ENCODE results near the gene CBR1.
"Not testable (repeated sequence)": the region's sequence is repeated elsewhere in the genome, so short reads cannot be mapped to it uniquely, and the experiment has no call there.

CBR1 gene

GRCh38 chr21:36079010-36079649 lies 9.3 kb downstream of the CBR1 start:
- DNase-seq (ENCODE audit: low read depth in 2 of 2, low spot score in 1 of 2): no peak

GRCh38 chr21:36079671-36080070 lies 9.8 kb downstream of the CBR1 start:
- no peak for DNase-seq (ENCODE audit: low read depth in 2 of 2, low spot score in 1 of 2)

GRCh38 chr21:36080386-36080785 lies 10.6 kb downstream of the CBR1 start:
- DNase-seq (ENCODE audit: low read depth in 2 of 2, low spot score in 1 of 2): no peak

GRCh38 chr21:36082237-36082664 lies 12.4 kb downstream of the CBR1 start:
- DNase-seq (ENCODE audit: low read depth in 2 of 2, low spot score in 1 of 2): no peak

GRCh38 chr21:36087362-36088138 lies 17.7 kb downstream of the CBR1 start:
- no peak for DNase-seq (ENCODE audit: low read depth in 2 of 2, low spot score in 1 of 2)

GRCh38 chr21:36089946-36090345 lies 20.1 kb downstream of the CBR1 start:
- no peak for DNase-seq (ENCODE audit: low read depth in 2 of 2, low spot score in 1 of 2)

- DNase-seq (ENCODE audit: low read depth in 2 of 2, low spot score in 1 of 2): no peak
Observed at GRCh38 chr21:36092681-36093080, 22.9 kb downstream of the CBR1 start.

GRCh38 chr21:36093512-36093911 lies 23.7 kb downstream of the CBR1 start:
- DNase-seq (ENCODE audit: low read depth in 2 of 2, low spot score in 1 of 2): no peak

- DNase-seq (ENCODE audit: low read depth in 2 of 2, low spot score in 1 of 2): no peak
Observed at GRCh38 chr21:36096398-36097290, 26.8 kb downstream of the CBR1 start.

GRCh38 chr21:36097427-36098181 lies 27.8 kb downstream of the CBR1 start:
- no peak for DNase-seq (ENCODE audit: low read depth in 2 of 2, low spot score in 1 of 2)

- DNase-seq (ENCODE audit: low read depth in 2 of 2, low spot score in 1 of 2): no peak
Observed at GRCh38 chr21:36098182-36098532, 28.3 kb downstream of the CBR1 start.

- DNase-seq (ENCODE audit: low read depth in 2 of 2, low spot score in 1 of 2): no peak
Observed at GRCh38 chr21:36099000-36099399, 29.2 kb downstream of the CBR1 start.

- DNase-seq (ENCODE audit: low read depth in 2 of 2, low spot score in 1 of 2): not testable (repeated sequence)
Observed at GRCh38 chr21:36099695-36100211, 29.9 kb downstream of the CBR1 start.

- DNase-seq (ENCODE audit: low read depth in 2 of 2, low spot score in 1 of 2): no peak
Observed at GRCh38 chr21:36100971-36101641, 31.3 kb downstream of the CBR1 start.

- DNase-seq (ENCODE audit: low read depth in 2 of 2, low spot score in 1 of 2): no peak
Observed at GRCh38 chr21:36103434-36103833, 33.6 kb downstream of the CBR1 start.

GRCh38 chr21:36104317-36105300 lies 34.8 kb downstream of the CBR1 start:
- DNase-seq (ENCODE audit: low read depth in 2 of 2, low spot score in 1 of 2): peak; percentile 15 to 46

- no peak for DNase-seq (ENCODE audit: low read depth in 2 of 2, low spot score in 1 of 2)
Observed at GRCh38 chr21:36105327-36105842, 35.6 kb downstream of the CBR1 start.

- no peak for DNase-seq (ENCODE audit: low read depth in 2 of 2, low spot score in 1 of 2)
Observed at GRCh38 chr21:36109868-36110267, 40.0 kb downstream of the CBR1 start.

GRCh38 chr21:36111238-36111637 lies 41.4 kb downstream of the CBR1 start:
- DNase-seq (ENCODE audit: low read depth in 2 of 2, low spot score in 1 of 2): no peak

All from stimulated activated CD8-positive, alpha-beta memory T cell treated with anti-CD3 and anti-CD28 coated beads, Interleukin-4, amount 100 ng/mL, for 4 hours (primary cell).